ENCODE results near the gene LRRC59. TPM values are rescaled to one million over a fixed set of nuclear protein-coding genes. Genes with fewer than 3 reads are reported as not detected.
A peak's percentile ranks its signal among the peaks of the same experiment; 100 is the strongest.

LRRC59 gene
- total RNA-seq, 1 experiment from 2014 or later: 106 TPM

- Histone ChIP-seq H4K20me1 (ENCODE audit: control insufficient read depth, insufficient read depth, insufficient read length) (peaks cover 3% of the 10 kb centered on the region), H4K5ac (ENCODE audit: insufficient read length, low read depth, low read length) (no peak overlapping the region), H3K27ac (ENCODE audit: insufficient read length, low read depth, low read length) (no peak overlapping the region), H3K14ac (ENCODE audit: insufficient read depth, low read length) (no peak overlapping the region), H3K9me3 (ENCODE audit: control insufficient read depth, low read depth, low read length) (no peaks in the 10 kb centered on the region), H3K23me2 (ENCODE audit: insufficient read length, low read depth, low read length, poor library complexity, severe bottlenecking) (no peaks in the 10 kb centered on the region), H3K18ac (ENCODE audit: insufficient read length, low read depth, low read length) (no peak overlapping the region), H3K23ac (ENCODE audit: insufficient read length, low read depth, low read length) (no peak overlapping the region), H2BK20ac (ENCODE audit: low read depth, low read length, poor library complexity, severe bottlenecking) (no peak overlapping the region), H4K91ac (ENCODE audit: insufficient read length, low read depth, low read length) (no peak overlapping the region), H3K4me1 (ENCODE audit: insufficient read depth, low read length) (peaks cover 2% of the 10 kb centered on the region; the same call in 1 of the 2 replicates), H3K9ac (ENCODE audit: extremely low read depth, insufficient read length, low read length) (no peak overlapping the region), H3K27me3 (ENCODE audit: insufficient read depth, low read length) (no peaks in the 10 kb centered on the region), H4K8ac (replicated peaks; ENCODE audit: insufficient read length, low read depth, low read length) (no peak overlapping the region), H3T11ph (ENCODE audit: low read length) (no peak overlapping the region), H2BK5ac (ENCODE audit: insufficient read length, low read length) (no peak overlapping the region), H3K79me1 (ENCODE audit: insufficient read depth, low read depth, low read length, poor library complexity, severe bottlenecking) (peaks cover 8% of the 10 kb centered on the region), H2BK120ac (ENCODE audit: low read depth, low read length, poor library complexity, severe bottlenecking) (no peak overlapping the region), H2AK5ac (ENCODE audit: insufficient read length, low read length) (no peak overlapping the region), H2BK12ac (ENCODE audit: insufficient read length, low read depth, low read length) (no peak overlapping the region), H3K79me2 (ENCODE audit: insufficient read depth, low read length) (peaks cover 3% of the 10 kb centered on the region; the same call in 1 of the 2 replicates), H2BK15ac (ENCODE audit: low read depth, low read length) (no peak overlapping the region), H3K4ac (ENCODE audit: low read depth, low read length) (no peak overlapping the region), H2AFZ (ENCODE audit: low read length) (no peak overlapping the region), H3K56ac (ENCODE audit: insufficient read length, low read depth, low read length) (no peak overlapping the region), H3K4me2 (ENCODE audit: insufficient read depth, insufficient read length, low read length) (no peak overlapping the region)
- Mint-ChIP-seq H3K27ac (peak overlapping the region in 1 of 3 experiments; percentile 79; a peak in 2 of 7 replicates), H3K9me3 (no peaks in the 10 kb centered on the region), H3K4me1 (peaks cover 14 to 15% of the 10 kb centered on the region in 2 experiments), H3K27me3 (ENCODE audit: low read depth) (no peaks in the 10 kb centered on the region), H3K4me3 (peak overlapping the region; percentile 98 to 99), H3K36me3 (ENCODE audit: insufficient read depth in 1 of 3, low read depth in 3 of 3) (peaks cover 21 to 63% (median 60%) of the 10 kb centered on the region in 3 experiments)
- WGBS (ENCODE audit: extremely low coverage, insufficient read length, low lambda C conversion rate): no CpG with 5 or more reads among the region's 2 CpGs
- no peak for DNase-seq
- no peak for TF ChIP-seq CTCF (conservative IDR thresholded peaks at IDR 0.05)
These were observed 25.8 kb downstream of the LRRC59 start for GRCh38 chr17:50371526-50371925.
